Stimulated activated CD8-positive, alpha-beta memory T cell treated with anti-CD3 and anti-CD28 coated beads, Interleukin-7, amount 100 ng/mL, for 1 hour (primary cell): ENCODE measurements around the gene GAS6.

ENCODE experiments used
- DNase-seq, 2 donors: peaks; one replicate each; pipeline ENCODE4 v3.0.0-alpha.2; 2020; ENCODE audit warnings: low read depth in 2 of 2

Gene GAS6

GRCh38 chr13:113851826-113852535 lies 11.9 kb downstream of the GAS6 start:
- DNase-seq: no peak

GRCh38 chr13:113851480-113851803 lies 12.4 kb downstream of the GAS6 start:
- no peak for DNase-seq

- no peak for DNase-seq
Observed at GRCh38 chr13:113850722-113851479, 13.0 kb downstream of the GAS6 start.

GRCh38 chr13:113849981-113850721 lies 13.7 kb downstream of the GAS6 start:
- no peak for DNase-seq

- DNase-seq: no peak
Observed at GRCh38 chr13:113849546-113849945, 14.3 kb downstream of the GAS6 start.

GRCh38 chr13:113848431-113849260 lies 15.2 kb downstream of the GAS6 start:
- no peak for DNase-seq

GRCh38 chr13:113848020-113848419 lies 15.9 kb downstream of the GAS6 start:
- DNase-seq: no peak

GRCh38 chr13:113846636-113847318 lies 17.1 kb downstream of the GAS6 start:
- DNase-seq: no peak

- DNase-seq: no peak
Observed at GRCh38 chr13:113845723-113846635, 17.9 kb downstream of the GAS6 start.

GRCh38 chr13:113845055-113845454 lies 18.8 kb downstream of the GAS6 start:
- no peak for DNase-seq

GRCh38 chr13:113843864-113844556 lies 19.9 kb downstream of the GAS6 start:
- DNase-seq: no peak

- no peak for DNase-seq
Observed at GRCh38 chr13:113843063-113843654, 20.7 kb downstream of the GAS6 start.

- no peak for DNase-seq
Observed at GRCh38 chr13:113842336-113843062, 21.4 kb downstream of the GAS6 start.

GRCh38 chr13:113841353-113841650 lies 22.6 kb downstream of the GAS6 start:
- no peak for DNase-seq

- no peak for DNase-seq
Observed at GRCh38 chr13:113840541-113841352, 23.1 kb downstream of the GAS6 start.

- no peak for DNase-seq
Observed at GRCh38 chr13:113839536-113840204, 24.2 kb downstream of the GAS6 start.

- DNase-seq: no peak
Observed at GRCh38 chr13:113838711-113839201, 25.1 kb downstream of the GAS6 start.
